ENCODE measurements around the gene CCL4. TPM values are rescaled to one million over a fixed set of nuclear protein-coding genes. Genes with fewer than 3 reads are reported as not detected.

The CCL4 gene
- total RNA-seq, 1 experiment from 2014 or later = 1.2 TPM

- no peaks in the 10 kb centered on the region for H3K79me2 ChIP-seq (ENCODE audit: insufficient read depth, low read length)
- H3K4me2 ChIP-seq (ENCODE audit: low read length) = no peak overlapping the region
- ChIA-PET POLR2A (no interaction called here), RAD21 (ENCODE audit: low non-redundant PET in 1 of 2, low total read pairs in 2 of 2, uncharacterized antibody in 2 of 2, unreplicated experiment in 2 of 2) (no interaction called here), CTCF (interaction anchor here (1.6 kb wide), 1 partner anchor 20 kb away, joined by 4 read pairs; no protein-coding TSS in a partner anchor)
- no peaks in the 10 kb centered on the region for H3K36me3 ChIP-seq (ENCODE audit: control insufficient read depth in 1 of 2, insufficient read depth in 2 of 2, low read length in 2 of 2)
- no TSS peak for BruUV-seq (replicated peaks)
- ATAC-seq = no peak
- TF ChIP-seq POLR2AphosphoS5 (IDR thresholded peaks at IDR 0.05; ENCODE audit: low read depth, low read length) = no peak
- no peak for TF ChIP-seq CEBPB (IDR thresholded peaks at IDR 0.05; ENCODE audit: low read depth)
- H3K4me1 ChIP-seq (ENCODE audit: control insufficient read depth in 1 of 2, insufficient read depth in 2 of 2, low read length in 2 of 2) = no peaks in the 10 kb centered on the region
- DNase-seq (ENCODE audit: low read depth, low spot score) = no peak
- H3K27me3 ChIP-seq (ENCODE audit: insufficient read depth, low read length) = 0 out of 2 replicates have a peak, but pooled peaks cover 7% of the 10 kb centered on the region
- no peak overlapping the region for H3K27ac ChIP-seq (ENCODE audit: low read depth, low read length)
- no peaks in the 10 kb centered on the region for H3K9me2 ChIP-seq (ENCODE audit: insufficient read depth)
- H3K4me3 ChIP-seq (replicated peaks in 1 of 2; ENCODE audit: low read depth in 1 of 2, low read length in 2 of 2) = no peak overlapping the region
- peaks cover 9 to 17% of the 10 kb centered on the region in 2 experiments; a peak in 3 of 4 replicates for H3K9me3 ChIP-seq (ENCODE audit: control insufficient read depth in 1 of 2, insufficient read depth in 1 of 2, low read depth in 1 of 2, low read length in 2 of 2)
- intact Hi-C loops (cut with micrococcal nuclease) = no loop called here
- H3K9ac ChIP-seq (ENCODE audit: low read length) = no peak overlapping the region
- no peak overlapping the region for H2AFZ ChIP-seq (ENCODE audit: low read depth, low read length, poor library complexity, severe bottlenecking)
- no peaks in the 10 kb centered on the region for H4K20me1 ChIP-seq (ENCODE audit: insufficient read depth)
Measured at GRCh38 chr17:36127199-36127893, 23.7 kb downstream of the CCL4 start.

GRCh38 chr17:36127911-36128310 is 24.3 kb downstream of the CCL4 start:
- H3K9me2 ChIP-seq (ENCODE audit: insufficient read depth) = no peaks in the 10 kb centered on the region
- ATAC-seq = no peak
- no peak overlapping the region for H3K27ac ChIP-seq (ENCODE audit: low read depth, low read length)
- no peak overlapping the region for H3K9ac ChIP-seq (ENCODE audit: low read length)
- no peak for DNase-seq (ENCODE audit: low read depth, low spot score)
- intact Hi-C loops (cut with micrococcal nuclease) = no loop called here
- ChIA-PET CTCF (interaction anchor here (2.2 kb wide), 1 partner anchor 21 kb away, joined by 12 read pairs; no protein-coding TSS in a partner anchor), RAD21 (ENCODE audit: low non-redundant PET in 1 of 2, low total read pairs in 2 of 2, uncharacterized antibody in 2 of 2, unreplicated experiment in 2 of 2) (no interaction called here), POLR2A (no interaction called here)
- TF ChIP-seq YY1 (IDR thresholded peaks at IDR 0.05; ENCODE audit: extremely low read depth, insufficient replicate concordance, low read depth, low read length) (no peak), ZFX (IDR thresholded peaks at IDR 0.05) (no peak), SRF (IDR thresholded peaks at IDR 0.05; ENCODE audit: low read depth) (no peak), SIN3A (IDR thresholded peaks at IDR 0.05; ENCODE audit: low read depth) (no peak), CTCF (IDR thresholded peaks at IDR 0.05 in 2 of 3, conservative IDR thresholded peaks at IDR 0.05 in 1 of 3; ENCODE audit: borderline replicate concordance in 1 of 3, insufficient read depth in 1 of 3, low read depth in 2 of 3, low read length in 2 of 3) (no peak), ELF1 (IDR thresholded peaks at IDR 0.05; ENCODE audit: borderline replicate concordance, low read depth) (no peak), ZBTB33 (IDR thresholded peaks at IDR 0.05; ENCODE audit: extremely low read depth, insufficient replicate concordance, low read length) (no peak), POLR2A (IDR thresholded peaks at IDR 0.05; ENCODE audit: borderline replicate concordance, extremely low read depth, insufficient read depth, insufficient read length) (no peak), JUND (IDR thresholded peaks at IDR 0.05) (no peak), CBX3 (IDR thresholded peaks at IDR 0.05; ENCODE audit: low read depth) (no peak), ZNF274 (IDR thresholded peaks at IDR 0.05; ENCODE audit: low read depth, low read length) (no peak), EGR1 (IDR thresholded peaks at IDR 0.05; ENCODE audit: low read depth) (no peak), CEBPB (IDR thresholded peaks at IDR 0.05; ENCODE audit: low read depth) (no peak), MAX (IDR thresholded peaks at IDR 0.05) (no peak)
- no peak overlapping the region for H2AFZ ChIP-seq (ENCODE audit: low read depth, low read length, poor library complexity, severe bottlenecking)
- no peak overlapping the region for H3K4me2 ChIP-seq (ENCODE audit: low read length)
- 0 out of 2 replicates have a peak, but pooled peaks cover 7% of the 10 kb centered on the region for H3K27me3 ChIP-seq (ENCODE audit: insufficient read depth, low read length)
- H3K79me2 ChIP-seq (ENCODE audit: insufficient read depth, low read length) = no peaks in the 10 kb centered on the region
- no TSS peak for BruUV-seq (replicated peaks)
- H3K36me3 ChIP-seq (ENCODE audit: control insufficient read depth in 1 of 2, insufficient read depth in 2 of 2, low read length in 2 of 2) = no peaks in the 10 kb centered on the region
- H3K4me3 ChIP-seq (replicated peaks in 1 of 2; ENCODE audit: low read depth in 1 of 2, low read length in 2 of 2) = no peak overlapping the region
- H4K20me1 ChIP-seq (ENCODE audit: insufficient read depth) = no peaks in the 10 kb centered on the region
- no peaks in the 10 kb centered on the region for H3K4me1 ChIP-seq (ENCODE audit: control insufficient read depth in 1 of 2, insufficient read depth in 2 of 2, low read length in 2 of 2)
- peaks cover 9 to 17% of the 10 kb centered on the region in 2 experiments; a peak in 3 of 4 replicates for H3K9me3 ChIP-seq (ENCODE audit: control insufficient read depth in 1 of 2, insufficient read depth in 1 of 2, low read depth in 1 of 2, low read length in 2 of 2)
